Sigmoid colon (tissue), 7 donors: ENCODE measurements around the gene PPL. TPM values are rescaled to one million over a fixed set of nuclear protein-coding genes. Genes with fewer than 3 reads are reported as not detected.

Experiments used
- DNase-seq: peaks from one replicate; pipeline ENCODE4 v3.0.0-alpha.2; 2019
- H3K27ac ChIP-seq, 4 donors: fragments of 200-600 bp; sonication (generic); one replicate each; pipeline ENCODE4 v1.5.1; 2016 to 2019; ENCODE audit warnings: mild to moderate bottlenecking in 1 of 4
- H3K27me3 ChIP-seq, 3 donors: fragments of 200-600 bp; sonication (generic); one replicate each; pipeline ENCODE4 v1.5.1; 2019; ENCODE audit warnings: mild to moderate bottlenecking in 1 of 3
- H3K36me3 ChIP-seq, 4 donors: fragments of 200-600 bp; sonication (generic); one replicate each; pipeline ENCODE4 v1.5.1; 2016 to 2019
- H3K4me1 ChIP-seq, 4 donors: fragments of 200-600 bp; sonication (generic); one replicate each; pipeline ENCODE4 v1.5.1; 2017 to 2019
- H3K4me3 ChIP-seq, 4 donors: fragments of 200-600 bp; sonication (generic); one replicate each; pipeline ENCODE4 v1.5.1; 2017 to 2019; ENCODE audit warnings: mild to moderate bottlenecking in 2 of 4, moderate library complexity in 1 of 4
- H3K9me3 ChIP-seq, 4 donors: fragments of 200-600 bp in 3 of 4; sonication (generic) in 3 of 4; one replicate each; pipeline versions ENCODE4 v1.5.1 to v1.6.1; 2013 to 2019
- CTCF ChIP-seq, 4 experiments: fragments of 450-650 bp in 3 of 4; fragments of 200-600 bp in 1 of 4; IDR thresholded peaks; one replicate each; pipeline ENCODE4 v1.5.1; 2016 to 2019; ENCODE audit warnings: antibody characterized with exemption in 4 of 4, mild to moderate bottlenecking in 3 of 4, moderate library complexity in 2 of 4
- EP300 ChIP-seq, 4 donors: sonication (generic); formaldehyde crosslinking; IDR thresholded peaks; one replicate each; pipeline ENCODE4 v1.6.1; 2017; ENCODE audit warnings: antibody characterized with exemption in 4 of 4
- POLR2A ChIP-seq, 2 donors: fragments of 450-650 bp; IDR thresholded peaks; one replicate each; pipeline ENCODE4 v1.6.1; 2016; ENCODE audit warnings: antibody characterized with exemption in 2 of 2, mild to moderate bottlenecking in 2 of 2, moderate library complexity in 2 of 2
- POLR2AphosphoS5 ChIP-seq, 4 donors: sonication (generic); formaldehyde crosslinking; IDR thresholded peaks; one replicate each; pipeline ENCODE4 v1.6.1; 2017; ENCODE audit warnings: antibody characterized with exemption in 4 of 4
- WGBS, 2 donors: extraction: QIAGEN DNeasy Blood & Tissue Kit; methylation state at CpG; one replicate each; pipeline ENCODE4 v1.1.7; 2013; 5-methylcytosine and 5-hydroxymethylcytosine counted together
- intact Hi-C: fragments of 100-400 bp; cut with DNase I; formaldehyde crosslinking; loops from one replicate; pipeline ENCODE4 v1.15.1; 2023
- polyA plus RNA-seq, 3 donors: library from polyadenylated mRNA; stranded (reverse); fragments of 200-250 nt; gene quantifications; one replicate each; pipeline ENCODE4 v1.2.3, GENCODE V29; 2013
- total RNA-seq, 4 donors: library from RNA; depleted of rRNA; stranded (reverse); fragments of >200 nt; gene quantifications; one replicate each; pipeline ENCODE4 v1.1.0, GENCODE V29; 2016
- donor health status: healthy with polysubstance abuse.
- donor health status: Bipolar disorder and iron deficiency.
- donor health status: healthy.

PPL gene
- total and polyA plus RNA-seq, 7 donors, result 4.6 to 42.9 (median 27.0) TPM

GRCh38 chr16:4981473-4981872, 44.5 kb upstream of the PPL start:
- 85 to 89% methylated on average over 7 of the region's 7 CpGs for WGBS, 2 donors
- Histone ChIP-seq H3K27ac (no peak overlapping the region), H3K9me3 (peaks cover 0 to 4% (median 0%) of the 10 kb centered on the region in 4 donors), H3K36me3 (no peaks in the 10 kb centered on the region), H3K4me1 (peaks cover 0 to 5% (median 0%) of the 10 kb centered on the region in 4 donors), H3K4me3 (no peak overlapping the region), H3K27me3 (peaks cover 0 to 7% (median 0%) of the 10 kb centered on the region in 3 donors)
- intact Hi-C loops, result no loop called here
- TF ChIP-seq EP300 (IDR thresholded peaks at IDR 0.05), result no peak
- TF ChIP-seq CTCF (IDR thresholded peaks at IDR 0.05), result no peak
- TF ChIP-seq POLR2AphosphoS5 (IDR thresholded peaks at IDR 0.05), result no peak
- no peak for TF ChIP-seq POLR2A (IDR thresholded peaks at IDR 0.05)
- no peak for DNase-seq

GRCh38 chr16:4980691-4981090, 43.7 kb upstream of the PPL start:
- Histone ChIP-seq H3K4me1 (peaks cover 0 to 5% (median 0%) of the 10 kb centered on the region in 4 donors), H3K27ac (no peak overlapping the region), H3K9me3 (peaks cover 0 to 4% (median 0%) of the 10 kb centered on the region in 4 donors), H3K4me3 (no peak overlapping the region), H3K36me3 (no peaks in the 10 kb centered on the region), H3K27me3 (no peaks in the 10 kb centered on the region)
- WGBS, 2 donors, result 71 to 80% methylated on average over 10 of the region's 10 CpGs
- TF ChIP-seq EP300 (IDR thresholded peaks at IDR 0.05), result no peak
- no peak for TF ChIP-seq POLR2A (IDR thresholded peaks at IDR 0.05)
- TF ChIP-seq POLR2AphosphoS5 (IDR thresholded peaks at IDR 0.05), result no peak
- TF ChIP-seq CTCF (IDR thresholded peaks at IDR 0.05), result no peak
- DNase-seq, result no peak
- intact Hi-C loops, result no loop called here

GRCh38 chr16:4979736-4980660, 43.0 kb upstream of the PPL start:
- Histone ChIP-seq H3K27ac (no peak overlapping the region), H3K36me3 (no peaks in the 10 kb centered on the region), H3K4me1 (peaks cover 0 to 5% (median 0%) of the 10 kb centered on the region in 4 donors), H3K4me3 (no peak overlapping the region), H3K9me3 (peaks cover 0 to 4% (median 0%) of the 10 kb centered on the region in 4 donors), H3K27me3 (no peaks in the 10 kb centered on the region)
- DNase-seq, result no peak
- WGBS, 2 donors, result 77 to 79% methylated on average over 25 of the region's 25 CpGs
- TF ChIP-seq POLR2AphosphoS5 (IDR thresholded peaks at IDR 0.05) (no peak), EP300 (IDR thresholded peaks at IDR 0.05) (no peak), CTCF (IDR thresholded peaks at IDR 0.05) (no peak), POLR2A (IDR thresholded peaks at IDR 0.05) (no peak)
- intact Hi-C loops, result no loop called here

GRCh38 chr16:4979164-4979563, 42.2 kb upstream of the PPL start:
- Histone ChIP-seq H3K9me3 (peaks cover 0 to under 1% (median 0%) of the 10 kb centered on the region in 4 donors), H3K36me3 (no peaks in the 10 kb centered on the region), H3K27me3 (no peaks in the 10 kb centered on the region), H3K4me3 (no peak overlapping the region), H3K4me1 (peaks cover 0 to 5% (median 0%) of the 10 kb centered on the region in 4 donors), H3K27ac (no peak overlapping the region)
- intact Hi-C loops, result no loop called here
- TF ChIP-seq EP300 (IDR thresholded peaks at IDR 0.05) (no peak), POLR2A (IDR thresholded peaks at IDR 0.05) (no peak), POLR2AphosphoS5 (IDR thresholded peaks at IDR 0.05) (no peak), CTCF (IDR thresholded peaks at IDR 0.05) (no peak)
- DNase-seq, result no peak
- WGBS, 2 donors, result 89 to 94% methylated on average over 7 of the region's 7 CpGs
